ENCODE data around the gene ITGA1. TPM values are rescaled to one million over a fixed set of nuclear protein-coding genes. Genes with fewer than 3 reads are reported as not detected.

Gene ITGA1
- total and polyA plus RNA-seq, 2 of the 8 experiments (the other 6 are each of a cell fraction or from before 2014, with no cell fraction given) = 2.3 to 9.0 TPM

- TF ChIP-seq CHD7 (IDR thresholded peaks at IDR 0.05; ENCODE audit: insufficient replicate concordance, low read length) = no peak
- TF ChIP-seq CBX8 (IDR thresholded peaks at IDR 0.05; ENCODE audit: borderline replicate concordance, low read depth, low read length) = no peak
Measured at GRCh38 chr5:52997424-52997823, 209.7 kb downstream of the ITGA1 start (continued).
